HUES48 (cell line): ENCODE results near the gene LHPP.

Experiments
- H3K27ac ChIP-seq: one replicate; pipeline ENCODE4 v1.7.0; 2013; ENCODE audit warnings: low read depth, low read length, inconsistent platforms
- H3K27me3 ChIP-seq: 2 replicates; pipeline ENCODE4 v1.6.1; 2013; ENCODE audit warnings: mild to moderate bottlenecking, low read length; ENCODE audit not compliant: control insufficient read depth, insufficient read depth
- H3K36me3 ChIP-seq: 2 replicates; pipeline ENCODE4 v1.6.1; 2013; ENCODE audit warnings: low read length; ENCODE audit not compliant: control insufficient read depth, insufficient read depth
- H3K4me1 ChIP-seq: 2 replicates; pipeline ENCODE4 v1.6.1; 2013; ENCODE audit warnings: mild to moderate bottlenecking, low read length; ENCODE audit not compliant: control insufficient read depth, insufficient read depth
- H3K4me3 ChIP-seq: 2 replicates; pipeline ENCODE4 v1.5.1; 2013; ENCODE audit warnings: mild to moderate bottlenecking, low read depth, low read length
- H3K9ac ChIP-seq: 2 replicates; pipeline ENCODE4 v1.6.1; 2013; ENCODE audit warnings: mild to moderate bottlenecking, low read depth, low read length, moderate library complexity
- H3K9me3 ChIP-seq: 2 replicates; pipeline ENCODE4 v1.6.1; 2013; ENCODE audit warnings: low read length; ENCODE audit not compliant: control insufficient read depth, insufficient read depth

LHPP gene

GRCh38 chr10:124515244-124515970, 53.8 kb downstream of the LHPP start:
- peaks cover under 1% of the 10 kb centered on the region; the same call in 1 of the 2 replicates for H3K4me1 ChIP-seq
- H3K9ac ChIP-seq: no peak overlapping the region
- H3K27me3 ChIP-seq: no peaks in the 10 kb centered on the region
- no peaks in the 10 kb centered on the region for H3K36me3 ChIP-seq
- no peak overlapping the region for H3K4me3 ChIP-seq
- no peak overlapping the region for H3K27ac ChIP-seq
- H3K9me3 ChIP-seq: no peaks in the 10 kb centered on the region

- H3K27me3 ChIP-seq: no peaks in the 10 kb centered on the region
- H3K4me1 ChIP-seq: peaks cover 5% of the 10 kb centered on the region; the same call in 1 of the 2 replicates
- no peak overlapping the region for H3K4me3 ChIP-seq
- no peaks in the 10 kb centered on the region for H3K36me3 ChIP-seq
- H3K9me3 ChIP-seq: no peaks in the 10 kb centered on the region
- H3K9ac ChIP-seq: no peak overlapping the region
- no peak overlapping the region for H3K27ac ChIP-seq
Observed at GRCh38 chr10:124516181-124516580, 54.6 kb downstream of the LHPP start.

GRCh38 chr10:124516746-124517397, 55.2 kb downstream of the LHPP start:
- Histone ChIP-seq H3K9me3 (no peaks in the 10 kb centered on the region), H3K27ac (no peak overlapping the region), H3K9ac (no peak overlapping the region)

GRCh38 chr10:124517461-124517860, 55.8 kb downstream of the LHPP start:
- Histone ChIP-seq H3K36me3 (no peaks in the 10 kb centered on the region), H3K9me3 (no peaks in the 10 kb centered on the region), H3K27ac (no peak overlapping the region), H3K27me3 (no peaks in the 10 kb centered on the region), H3K4me3 (no peak overlapping the region), H3K9ac (no peak overlapping the region), H3K4me1 (peaks cover 5% of the 10 kb centered on the region; the same call in 1 of the 2 replicates)

More at GRCh38 chr10:124516746-124517397, 55.2 kb downstream of the LHPP start:
- Histone ChIP-seq H3K4me3 (no peak overlapping the region), H3K36me3 (no peaks in the 10 kb centered on the region), H3K4me1 (peaks cover 5% of the 10 kb centered on the region; the same call in 1 of the 2 replicates), H3K27me3 (no peaks in the 10 kb centered on the region)

- Histone ChIP-seq H3K36me3 (no peaks in the 10 kb centered on the region), H3K4me3 (no peak overlapping the region), H3K9ac (no peak overlapping the region)
Observed at GRCh38 chr10:124517931-124518330, 56.3 kb downstream of the LHPP start.

GRCh38 chr10:124518366-124518765, 56.7 kb downstream of the LHPP start:
- H3K4me3 ChIP-seq: no peak overlapping the region
- H3K27ac ChIP-seq: no peak overlapping the region
- H3K27me3 ChIP-seq: no peaks in the 10 kb centered on the region
- H3K9ac ChIP-seq: no peak overlapping the region
- peaks cover 5% of the 10 kb centered on the region; the same call in 1 of the 2 replicates for H3K4me1 ChIP-seq
- H3K36me3 ChIP-seq: no peaks in the 10 kb centered on the region
- H3K9me3 ChIP-seq: no peaks in the 10 kb centered on the region

More at GRCh38 chr10:124517931-124518330, 56.3 kb downstream of the LHPP start:
- no peaks in the 10 kb centered on the region for H3K9me3 ChIP-seq
- H3K27me3 ChIP-seq: no peaks in the 10 kb centered on the region
- H3K27ac ChIP-seq: no peak overlapping the region
- peaks cover 5% of the 10 kb centered on the region; the same call in 1 of the 2 replicates for H3K4me1 ChIP-seq

- Histone ChIP-seq H3K36me3 (no peaks in the 10 kb centered on the region), H3K9ac (no peak overlapping the region), H3K27ac (no peak overlapping the region), H3K9me3 (no peaks in the 10 kb centered on the region), H3K4me3 (no peak overlapping the region), H3K27me3 (no peaks in the 10 kb centered on the region), H3K4me1 (peaks cover 5% of the 10 kb centered on the region; the same call in 1 of the 2 replicates)
Observed at GRCh38 chr10:124520558-124521428, 59.2 kb downstream of the LHPP start.

- Histone ChIP-seq H3K27ac (no peak overlapping the region), H3K9ac (no peak overlapping the region), H3K36me3 (no peaks in the 10 kb centered on the region), H3K4me1 (peaks cover 5% of the 10 kb centered on the region; the same call in 1 of the 2 replicates), H3K27me3 (no peaks in the 10 kb centered on the region), H3K9me3 (no peaks in the 10 kb centered on the region), H3K4me3 (no peak overlapping the region)
Observed at GRCh38 chr10:124521429-124521871, 59.8 kb downstream of the LHPP start.

- no peaks in the 10 kb centered on the region for H3K27me3 ChIP-seq
- H3K27ac ChIP-seq: no peak overlapping the region
- no peak overlapping the region for H3K4me3 ChIP-seq
- no peaks in the 10 kb centered on the region for H3K36me3 ChIP-seq
- no peak overlapping the region for H3K9ac ChIP-seq
- no peaks in the 10 kb centered on the region for H3K9me3 ChIP-seq
- H3K4me1 ChIP-seq: peaks cover 5% of the 10 kb centered on the region; the same call in 1 of the 2 replicates
Observed at GRCh38 chr10:124522131-124522932, 60.7 kb downstream of the LHPP start.
